HepG2 (cell line): ENCODE results near the gene POLH. TPM values are rescaled to one million over a fixed set of nuclear protein-coding genes. Genes with fewer than 3 reads are reported as not detected.
A peak's percentile ranks its signal among the peaks of the same experiment; 100 is the strongest.

Experiments used
- GABPB1 ChIP-seq: IDR thresholded peaks from 2 replicates; pipeline ENCODE4 v1.6.1; 2016; ENCODE audit warnings: mild to moderate bottlenecking, missing genetic modification reagents, moderate library complexity, missing compliant biosample characterization
- HES4 ChIP-seq: sonication (generic); formaldehyde crosslinking; IDR thresholded peaks from 2 replicates; pipeline ENCODE4 v1.9.0; 2021; ENCODE audit warnings: mild to moderate bottlenecking, missing genetic modification reagents, borderline replicate concordance
- LRRFIP1 ChIP-seq: sonication (generic); formaldehyde crosslinking; conservative IDR thresholded peaks from 2 replicates; pipeline ENCODE4 v1.4.0; 2020; ENCODE audit warnings: missing genetic modification reagents
- PRDM4 ChIP-seq: sonication (generic); formaldehyde crosslinking; IDR thresholded peaks from 2 replicates; pipeline ENCODE4 v1.9.0; 2021; ENCODE audit warnings: missing genetic modification reagents, borderline replicate concordance
- RBAK ChIP-seq: sonication (generic); formaldehyde crosslinking; IDR thresholded peaks from 2 replicates; pipeline ENCODE4 v1.5.1; 2020; ENCODE audit warnings: mild to moderate bottlenecking, missing genetic modification reagents
- THAP9 ChIP-seq: sonication (generic); formaldehyde crosslinking; IDR thresholded peaks from 2 replicates; pipeline ENCODE4; 2020; ENCODE audit warnings: missing genetic modification reagents, mild to moderate bottlenecking, borderline replicate concordance
- polyA plus RNA-seq, 8 experiments: library from polyadenylated mRNA; depleted of rRNA in 3 of 8; stranded (reverse) in 7 of 8; unstranded in 1 of 8; fragments of >200 nt; fragmentation: Illumina TruSeq in 4 of 8; extraction: Trizol in 4 of 8; gene quantifications; 2 replicates each; pipeline versions ENCODE4 v1.2.1 to v1.2.3, GENCODE V29; 2011 to 2016; ENCODE audit warnings: low read depth in 4 of 8, missing spikeins in 1 of 8, mixed read lengths in 1 of 8; ENCODE audit not compliant: insufficient read depth in 1 of 8
- total RNA-seq, 5 experiments: library from RNA; depleted of rRNA; stranded (reverse); fragments of >200 nt; fragmentation: Illumina TruSeq; extraction: Trizol; gene quantifications; 2 replicates each; pipeline ENCODE4 v1.2.3, GENCODE V29; 2016; ENCODE audit warnings: low read depth in 1 of 5
- TF ChIP-seq, protein P1 (sequence below): IDR thresholded peaks from 2 replicates; pipeline ENCODE4 v1.6.1; 2018; ENCODE audit warnings: missing genetic modification reagents
- TF ChIP-seq, protein P2 (sequence below): sonication (generic); formaldehyde crosslinking; IDR thresholded peaks from 2 replicates; pipeline ENCODE4 v1.5.0; 2020; ENCODE audit warnings: mild to moderate bottlenecking, missing genetic modification reagents, borderline replicate concordance
- TF ChIP-seq, protein P3 (sequence below): sonication (generic); formaldehyde crosslinking; IDR thresholded peaks from 2 replicates; pipeline ENCODE4 v1.4.0; 2020; ENCODE audit warnings: missing genetic modification reagents; ENCODE audit errors: not compliant biosample characterization
- TF ChIP-seq, protein P4 (sequence below): sonication (generic); formaldehyde crosslinking; IDR thresholded peaks from 2 replicates; pipeline ENCODE4 v1.5.0; 2020; ENCODE audit warnings: missing genetic modification reagents

Gene POLH
- total and polyA plus RNA-seq, 2 of the 13 experiments (the other 11 are each of a cell fraction or from before 2014, with no cell fraction given) = 11.6 to 25.0 TPM

- TF ChIP-seq THAP9 (CRISPR knock-in tag) (peak; percentile 95), LRRFIP1 (CRISPR knock-in tag) (no peak; the same call in 1 of the 2 replicates), HES4 (CRISPR knock-in tag) (peak; percentile 74; the same call in 1 of the 2 replicates), PRDM4 (CRISPR knock-in tag) (no peak), GABPB1 (CRISPR knock-in tag) (peak; percentile 97), RBAK (CRISPR knock-in tag) (no peak)
- TF ChIP-seq, protein P1, sequence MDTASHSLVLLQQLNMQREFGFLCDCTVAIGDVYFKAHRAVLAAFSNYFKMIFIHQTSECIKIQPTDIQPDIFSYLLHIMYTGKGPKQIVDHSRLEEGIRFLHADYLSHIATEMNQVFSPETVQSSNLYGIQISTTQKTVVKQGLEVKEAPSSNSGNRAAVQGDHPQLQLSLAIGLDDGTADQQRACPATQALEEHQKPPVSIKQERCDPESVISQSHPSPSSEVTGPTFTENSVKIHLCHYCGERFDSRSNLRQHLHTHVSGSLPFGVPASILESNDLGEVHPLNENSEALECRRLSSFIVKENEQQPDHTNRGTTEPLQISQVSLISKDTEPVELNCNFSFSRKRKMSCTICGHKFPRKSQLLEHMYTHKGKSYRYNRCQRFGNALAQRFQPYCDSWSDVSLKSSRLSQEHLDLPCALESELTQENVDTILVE = peak; percentile 75
- TF ChIP-seq, protein P2, sequence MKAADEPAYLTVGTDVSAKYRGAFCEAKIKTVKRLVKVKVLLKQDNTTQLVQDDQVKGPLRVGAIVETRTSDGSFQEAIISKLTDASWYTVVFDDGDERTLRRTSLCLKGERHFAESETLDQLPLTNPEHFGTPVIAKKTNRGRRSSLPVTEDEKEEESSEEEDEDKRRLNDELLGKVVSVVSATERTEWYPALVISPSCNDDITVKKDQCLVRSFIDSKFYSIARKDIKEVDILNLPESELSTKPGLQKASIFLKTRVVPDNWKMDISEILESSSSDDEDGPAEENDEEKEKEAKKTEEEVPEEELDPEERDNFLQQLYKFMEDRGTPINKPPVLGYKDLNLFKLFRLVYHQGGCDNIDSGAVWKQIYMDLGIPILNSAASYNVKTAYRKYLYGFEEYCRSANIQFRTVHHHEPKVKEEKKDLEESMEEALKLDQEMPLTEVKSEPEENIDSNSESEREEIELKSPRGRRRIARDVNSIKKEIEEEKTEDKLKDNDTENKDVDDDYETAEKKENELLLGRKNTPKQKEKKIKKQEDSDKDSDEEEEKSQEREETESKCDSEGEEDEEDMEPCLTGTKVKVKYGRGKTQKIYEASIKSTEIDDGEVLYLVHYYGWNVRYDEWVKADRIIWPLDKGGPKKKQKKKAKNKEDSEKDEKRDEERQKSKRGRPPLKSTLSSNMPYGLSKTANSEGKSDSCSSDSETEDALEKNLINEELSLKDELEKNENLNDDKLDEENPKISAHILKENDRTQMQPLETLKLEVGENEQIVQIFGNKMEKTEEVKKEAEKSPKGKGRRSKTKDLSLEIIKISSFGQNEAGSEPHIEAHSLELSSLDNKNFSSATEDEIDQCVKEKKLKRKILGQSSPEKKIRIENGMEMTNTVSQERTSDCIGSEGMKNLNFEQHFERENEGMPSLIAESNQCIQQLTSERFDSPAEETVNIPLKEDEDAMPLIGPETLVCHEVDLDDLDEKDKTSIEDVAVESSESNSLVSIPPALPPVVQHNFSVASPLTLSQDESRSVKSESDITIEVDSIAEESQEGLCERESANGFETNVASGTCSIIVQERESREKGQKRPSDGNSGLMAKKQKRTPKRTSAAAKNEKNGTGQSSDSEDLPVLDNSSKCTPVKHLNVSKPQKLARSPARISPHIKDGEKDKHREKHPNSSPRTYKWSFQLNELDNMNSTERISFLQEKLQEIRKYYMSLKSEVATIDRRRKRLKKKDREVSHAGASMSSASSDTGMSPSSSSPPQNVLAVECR (CRISPR knock-in tag) = peak; percentile 95
- TF ChIP-seq, protein P3, sequence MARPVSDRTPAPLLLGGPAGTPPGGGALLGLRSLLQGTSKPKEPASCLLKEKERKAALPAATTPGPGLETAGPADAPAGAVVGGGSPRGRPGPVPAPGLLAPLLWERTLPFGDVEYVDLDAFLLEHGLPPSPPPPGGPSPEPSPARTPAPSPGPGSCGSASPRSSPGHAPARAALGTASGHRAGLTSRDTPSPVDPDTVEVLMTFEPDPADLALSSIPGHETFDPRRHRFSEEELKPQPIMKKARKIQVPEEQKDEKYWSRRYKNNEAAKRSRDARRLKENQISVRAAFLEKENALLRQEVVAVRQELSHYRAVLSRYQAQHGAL (CRISPR knock-in tag) = no peak
- TF ChIP-seq, protein P4, sequence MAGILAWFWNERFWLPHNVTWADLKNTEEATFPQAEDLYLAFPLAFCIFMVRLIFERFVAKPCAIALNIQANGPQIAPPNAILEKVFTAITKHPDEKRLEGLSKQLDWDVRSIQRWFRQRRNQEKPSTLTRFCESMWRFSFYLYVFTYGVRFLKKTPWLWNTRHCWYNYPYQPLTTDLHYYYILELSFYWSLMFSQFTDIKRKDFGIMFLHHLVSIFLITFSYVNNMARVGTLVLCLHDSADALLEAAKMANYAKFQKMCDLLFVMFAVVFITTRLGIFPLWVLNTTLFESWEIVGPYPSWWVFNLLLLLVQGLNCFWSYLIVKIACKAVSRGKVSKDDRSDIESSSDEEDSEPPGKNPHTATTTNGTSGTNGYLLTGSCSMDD (CRISPR knock-in tag) = peak; percentile 44; the same call in 1 of the 2 replicates
These were observed 59.7 kb downstream of the POLH start, which contains the start of gene MAD2L1BP (continued) for GRCh38 chr6:43635387-43636307.
